ENCODE data around the gene ANKRA2. TPM values are rescaled to one million over a fixed set of nuclear protein-coding genes. Genes with fewer than 3 reads are reported as not detected.

ANKRA2 gene, protein sequence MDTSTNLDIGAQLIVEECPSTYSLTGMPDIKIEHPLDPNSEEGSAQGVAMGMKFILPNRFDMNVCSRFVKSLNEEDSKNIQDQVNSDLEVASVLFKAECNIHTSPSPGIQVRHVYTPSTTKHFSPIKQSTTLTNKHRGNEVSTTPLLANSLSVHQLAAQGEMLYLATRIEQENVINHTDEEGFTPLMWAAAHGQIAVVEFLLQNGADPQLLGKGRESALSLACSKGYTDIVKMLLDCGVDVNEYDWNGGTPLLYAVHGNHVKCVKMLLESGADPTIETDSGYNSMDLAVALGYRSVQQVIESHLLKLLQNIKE
- 15.2 and 28.0 TPM in 2 replicates for total RNA-seq

DNA sequence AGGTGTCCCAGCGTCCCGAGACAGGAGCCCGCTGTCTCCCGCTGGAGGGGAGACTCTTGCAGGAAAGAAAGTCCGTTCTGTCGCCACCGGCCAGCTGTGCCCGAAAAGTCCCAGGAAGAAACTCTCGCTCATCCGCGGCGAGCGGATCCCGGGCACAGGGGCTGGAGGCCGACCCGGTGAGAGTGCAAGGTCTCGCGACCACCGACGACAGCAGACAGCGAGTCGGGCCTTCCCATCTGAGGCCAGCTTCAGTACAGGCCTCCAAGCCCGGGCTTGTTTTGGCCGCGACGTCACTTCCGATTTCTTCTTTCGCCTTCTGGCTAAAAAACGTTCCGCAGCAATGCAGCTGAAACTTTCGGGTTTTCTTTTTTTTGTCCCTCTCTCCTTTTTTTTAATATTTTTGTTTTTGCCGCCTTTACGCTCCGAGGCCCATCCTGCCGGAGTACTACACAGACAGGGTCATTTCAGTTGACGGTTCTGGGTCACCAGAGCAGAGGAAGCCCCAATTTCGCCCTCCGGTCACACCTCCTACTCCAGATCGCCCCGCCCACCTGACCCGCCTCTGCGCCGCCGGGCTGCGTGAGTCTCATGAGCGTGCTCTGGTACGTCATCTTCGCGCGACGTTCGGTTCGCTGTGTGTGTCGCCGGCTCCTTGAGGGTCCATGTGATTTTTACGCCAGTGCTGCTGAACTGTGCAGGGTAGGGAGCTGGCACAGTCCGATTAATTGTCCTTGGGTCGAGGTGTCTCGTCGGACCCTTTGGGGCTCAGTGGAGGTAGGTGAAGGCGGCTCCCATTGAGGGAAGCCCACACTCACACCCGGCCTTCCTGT lies at the start of gene ANKRA2, which contains the start of gene UTP15:
ANKRA2 (minus strand) TSS at position 501 of the 830 bp plus-strand sequence. CDS start 2,758 bp downstream, outside the sequence.
UTP15 (plus strand) TSS at position 605 of the 830 bp plus-strand sequence. CDS start 1,602 bp downstream, outside the sequence.

Other genes starting within 250 kb of the ANKRA2 start
- gene FOXD1, start 116.9 kb downstream of the ANKRA2 start, total RNA-seq, result 3.2 and 3.5 TPM in 2 replicates
- 184 and 190 TPM in 2 replicates for gene BTF3, start 67.2 kb downstream of the ANKRA2 start, total RNA-seq
- 25.9 and 41.1 TPM in 2 replicates for gene UTP15, start 104 bp upstream of the ANKRA2 start, total RNA-seq
- gene ARHGEF28, start 60.6 kb upstream of the ANKRA2 start, total RNA-seq, result 25.8 and 49.0 TPM in 2 replicates

Data from uterine smooth muscle cell (primary cell).